ENCODE measurements around the gene CCDC13. TPM values are rescaled to one million over a fixed set of nuclear protein-coding genes. Genes with fewer than 3 reads are reported as not detected.

CCDC13 gene
- total and polyA plus RNA-seq, 10 of the 15 experiments (the other 5 are each of a cell fraction or from before 2014, with no cell fraction given), result 0.13 to 0.81 (median 0.30) TPM; not detected in 4

GRCh38 chr3:42764115-42764514 lies 8.9 kb downstream of the CCDC13 start:
- ChIA-PET POLR2A (no interaction called here), RAD21 (ENCODE audit: unreplicated experiment) (no interaction called here), SMC1A (ENCODE audit: uncharacterized antibody, unreplicated experiment) (no interaction called here), CTCF (no interaction called here)
- DNase-seq (ENCODE audit: low read depth, low spot score) (no peak), FAIRE-seq (no peak), ATAC-seq (no peak)
- Histone ChIP-seq H3K27me3 (replicated peaks in 1 of 2; ENCODE audit: control insufficient read depth in 2 of 2, insufficient read depth in 2 of 2, low read length in 1 of 2) (no peaks in the 10 kb centered on the region), H3K79me2 (ENCODE audit: control insufficient read depth, insufficient read depth, low read length) (no peaks in the 10 kb centered on the region), H3K27ac (ENCODE audit: control insufficient read depth, insufficient read depth) (no peak overlapping the region), H3K9ac (ENCODE audit: control insufficient read depth, insufficient read depth, low read length) (no peak overlapping the region), H4K20me1 (ENCODE audit: control insufficient read depth, insufficient read depth) (no peaks in the 10 kb centered on the region), H3K9me3 (replicated peaks; ENCODE audit: control insufficient read depth, insufficient read depth, low read length) (no peaks in the 10 kb centered on the region), H3K4me3 (no peak overlapping the region), H2AFZ (ENCODE audit: control insufficient read depth, low read depth, low read length) (no peak overlapping the region), H3K4me2 (ENCODE audit: control insufficient read depth, insufficient read depth) (no peak overlapping the region), H3K4me1 (ENCODE audit: control insufficient read depth, insufficient read depth, low read length) (no peaks in the 10 kb centered on the region), H3K36me3 (ENCODE audit: control insufficient read depth in 2 of 2, insufficient read depth in 2 of 2, low read length in 1 of 2) (no peaks in the 10 kb centered on the region)
- in situ Hi-C loops (cut with MboI), result no loop called here
- WGBS (ENCODE audit: insufficient coverage, insufficient replicate concordance, low lambda C conversion rate, missing lambda C conversion rate), result 75% methylated on average over 3 of the region's 3 CpGs
- TF ChIP-seq, protein P1, sequence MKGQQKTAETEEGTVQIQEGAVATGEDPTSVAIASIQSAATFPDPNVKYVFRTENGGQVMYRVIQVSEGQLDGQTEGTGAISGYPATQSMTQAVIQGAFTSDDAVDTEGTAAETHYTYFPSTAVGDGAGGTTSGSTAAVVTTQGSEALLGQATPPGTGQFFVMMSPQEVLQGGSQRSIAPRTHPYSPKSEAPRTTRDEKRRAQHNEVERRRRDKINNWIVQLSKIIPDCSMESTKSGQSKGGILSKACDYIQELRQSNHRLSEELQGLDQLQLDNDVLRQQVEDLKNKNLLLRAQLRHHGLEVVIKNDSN (IDR thresholded peaks at IDR 0.05; ENCODE audit: borderline replicate concordance, extremely low read length, insufficient read depth, low read depth, low read length), result no peak
- TF ChIP-seq GATAD2B (conservative IDR thresholded peaks at IDR 0.05; ENCODE audit: low read depth) (no peak), ZNF687 (IDR thresholded peaks at IDR 0.05) (no peak), SPI1 (IDR thresholded peaks at IDR 0.05; ENCODE audit: borderline replicate concordance, insufficient read depth, low read depth, low read length) (no peak), DPF2 (IDR thresholded peaks at IDR 0.05) (no peak), TARDBP (IDR thresholded peaks at IDR 0.05; ENCODE audit: borderline replicate concordance) (no peak), NRF1 (conservative IDR thresholded peaks at IDR 0.05; ENCODE audit: low read depth, low read length) (no peak)
- TF ChIP-seq, protein P2, sequence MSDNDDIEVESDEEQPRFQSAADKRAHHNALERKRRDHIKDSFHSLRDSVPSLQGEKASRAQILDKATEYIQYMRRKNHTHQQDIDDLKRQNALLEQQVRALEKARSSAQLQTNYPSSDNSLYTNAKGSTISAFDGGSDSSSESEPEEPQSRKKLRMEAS (IDR thresholded peaks at IDR 0.05; ENCODE audit: low read depth, low read length), result no peak
- TF ChIP-seq, protein P3, sequence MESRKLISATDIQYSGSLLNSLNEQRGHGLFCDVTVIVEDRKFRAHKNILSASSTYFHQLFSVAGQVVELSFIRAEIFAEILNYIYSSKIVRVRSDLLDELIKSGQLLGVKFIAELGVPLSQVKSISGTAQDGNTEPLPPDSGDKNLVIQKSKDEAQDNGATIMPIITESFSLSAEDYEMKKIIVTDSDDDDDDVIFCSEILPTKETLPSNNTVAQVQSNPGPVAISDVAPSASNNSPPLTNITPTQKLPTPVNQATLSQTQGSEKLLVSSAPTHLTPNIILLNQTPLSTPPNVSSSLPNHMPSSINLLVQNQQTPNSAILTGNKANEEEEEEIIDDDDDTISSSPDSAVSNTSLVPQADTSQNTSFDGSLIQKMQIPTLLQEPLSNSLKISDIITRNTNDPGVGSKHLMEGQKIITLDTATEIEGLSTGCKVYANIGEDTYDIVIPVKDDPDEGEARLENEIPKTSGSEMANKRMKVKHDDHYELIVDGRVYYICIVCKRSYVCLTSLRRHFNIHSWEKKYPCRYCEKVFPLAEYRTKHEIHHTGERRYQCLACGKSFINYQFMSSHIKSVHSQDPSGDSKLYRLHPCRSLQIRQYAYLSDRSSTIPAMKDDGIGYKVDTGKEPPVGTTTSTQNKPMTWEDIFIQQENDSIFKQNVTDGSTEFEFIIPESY (IDR thresholded peaks at IDR 0.05), result no peak
- no TSS peak for BruUV-seq (replicated peaks)
- intact Hi-C loops (cut with micrococcal nuclease; ENCODE audit: unreplicated experiment), result no loop called here

Measured in GM12878 (cell line).